DND-41 (cell line): ENCODE measurements around the gene GLI2.

Experiments
- EZH2 ChIP-seq: IDR thresholded peaks from 3 replicates; pipeline ENCODE4 v1.6.1; 2012; ENCODE audit warnings: borderline replicate concordance, low read depth, mild to moderate bottlenecking, moderate library complexity, low read length, inconsistent platforms; ENCODE audit not compliant: severe bottlenecking
- TF ChIP-seq, protein P1 (sequence below): IDR thresholded peaks from 2 replicates; pipeline ENCODE4 v1.5.1; 2012; ENCODE audit warnings: borderline replicate concordance, low read length, moderate library complexity, mild to moderate bottlenecking; ENCODE audit not compliant: poor library complexity, severe bottlenecking; ENCODE audit errors: extremely low read depth

DNA sequence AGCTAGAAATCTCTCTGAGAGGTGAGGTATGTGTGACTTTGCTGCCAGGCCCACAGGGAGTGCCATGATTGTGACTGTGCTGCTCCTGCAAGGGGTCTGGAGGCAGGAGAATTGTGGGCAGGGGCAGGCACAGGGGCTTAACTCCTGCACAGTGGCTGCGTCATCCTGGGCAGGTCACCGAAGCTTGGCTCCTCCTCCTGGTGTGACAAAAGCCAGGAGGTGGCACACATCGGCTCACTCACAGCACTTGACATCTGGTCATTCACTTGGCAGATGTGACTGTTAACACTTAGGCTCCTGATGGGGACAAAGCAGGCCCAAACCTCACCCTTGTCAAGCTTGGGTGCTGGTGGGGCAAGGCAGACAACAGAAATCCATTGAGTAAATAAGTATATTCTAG, 36.4 kb upstream of the GLI2 start:
- TF ChIP-seq EZH2 = no peak
- TF ChIP-seq, protein P1, sequence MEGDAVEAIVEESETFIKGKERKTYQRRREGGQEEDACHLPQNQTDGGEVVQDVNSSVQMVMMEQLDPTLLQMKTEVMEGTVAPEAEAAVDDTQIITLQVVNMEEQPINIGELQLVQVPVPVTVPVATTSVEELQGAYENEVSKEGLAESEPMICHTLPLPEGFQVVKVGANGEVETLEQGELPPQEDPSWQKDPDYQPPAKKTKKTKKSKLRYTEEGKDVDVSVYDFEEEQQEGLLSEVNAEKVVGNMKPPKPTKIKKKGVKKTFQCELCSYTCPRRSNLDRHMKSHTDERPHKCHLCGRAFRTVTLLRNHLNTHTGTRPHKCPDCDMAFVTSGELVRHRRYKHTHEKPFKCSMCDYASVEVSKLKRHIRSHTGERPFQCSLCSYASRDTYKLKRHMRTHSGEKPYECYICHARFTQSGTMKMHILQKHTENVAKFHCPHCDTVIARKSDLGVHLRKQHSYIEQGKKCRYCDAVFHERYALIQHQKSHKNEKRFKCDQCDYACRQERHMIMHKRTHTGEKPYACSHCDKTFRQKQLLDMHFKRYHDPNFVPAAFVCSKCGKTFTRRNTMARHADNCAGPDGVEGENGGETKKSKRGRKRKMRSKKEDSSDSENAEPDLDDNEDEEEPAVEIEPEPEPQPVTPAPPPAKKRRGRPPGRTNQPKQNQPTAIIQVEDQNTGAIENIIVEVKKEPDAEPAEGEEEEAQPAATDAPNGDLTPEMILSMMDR = no peak
